SK-N-MC (cell line): ENCODE data around the gene CES4A.

ENCODE experiments used
- EZH2 ChIP-seq: fragments of 200-600 bp; sonication (generic); IDR thresholded peaks from one replicate; pipeline ENCODE4 v1.6.1; 2017; ENCODE audit warnings: antibody characterized with exemption
- FOXP2 ChIP-seq: optimal IDR thresholded peaks from 2 replicates; pipeline ENCODE3; 2011; ENCODE audit warnings: mild to moderate bottlenecking, moderate library complexity; ENCODE audit not compliant: insufficient read depth; ENCODE audit errors: extremely low read length, control extremely low read depth

GRCh38 chr16:66961914-66962313, 26.5 kb upstream of the CES4A start:
- TF ChIP-seq FOXP2 (no peak), EZH2 (no peak)
